HG03039 (cell line): ENCODE measurements around the gene ZNF684.
"Not testable (repeated sequence)": the region's sequence is repeated elsewhere in the genome, so short reads cannot be mapped to it uniquely, and the experiment has no call there.

Experiments used
- ATAC-seq: cut with Tn5 transposase; IDR thresholded peaks from one replicate; pipeline ENCODE4 v1.9.1; 2021; ENCODE audit warnings: mild to moderate bottlenecking, moderate library complexity; ENCODE audit not compliant: unreplicated experiment

ZNF684 gene

DNA sequence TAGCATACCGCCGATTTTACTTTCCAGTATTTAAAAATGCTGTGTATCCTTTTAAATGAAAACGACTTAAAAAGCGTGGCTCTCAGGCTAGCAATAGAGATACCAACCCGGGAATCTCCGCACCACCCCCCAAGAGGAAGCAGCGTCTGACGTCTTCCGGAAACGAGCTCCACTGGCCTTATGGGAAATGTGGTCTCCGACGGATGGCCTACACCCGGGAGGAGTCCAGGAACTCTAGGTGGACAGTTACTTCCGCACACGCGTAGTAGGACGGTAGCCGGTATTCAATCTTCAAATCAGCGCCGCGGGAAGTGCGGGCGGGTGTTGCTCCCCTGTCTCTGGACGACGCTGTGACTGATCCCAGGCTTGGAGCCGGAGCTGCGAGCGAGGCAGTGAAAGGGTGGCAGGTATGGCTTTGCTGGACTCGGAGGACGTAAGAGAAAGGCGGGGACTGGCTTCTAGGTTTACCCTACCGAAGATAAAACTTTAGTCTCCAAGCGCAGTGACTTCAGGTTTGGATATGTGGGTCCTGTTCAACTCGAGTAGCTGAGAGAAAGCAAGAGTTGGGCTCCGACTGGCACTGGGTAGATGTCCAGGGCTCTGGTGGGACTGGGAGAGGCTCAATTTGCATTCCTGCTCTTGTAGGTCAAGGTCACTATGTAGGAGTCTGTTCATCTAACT lies at the start of gene ZNF684:
Gene ZNF684, plus strand, starts transcription at position 257 of the 681 bp plus-strand sequence. CDS start 1,530 bp downstream, outside the sequence.
- peak; percentile 90 for ATAC-seq

DNA sequence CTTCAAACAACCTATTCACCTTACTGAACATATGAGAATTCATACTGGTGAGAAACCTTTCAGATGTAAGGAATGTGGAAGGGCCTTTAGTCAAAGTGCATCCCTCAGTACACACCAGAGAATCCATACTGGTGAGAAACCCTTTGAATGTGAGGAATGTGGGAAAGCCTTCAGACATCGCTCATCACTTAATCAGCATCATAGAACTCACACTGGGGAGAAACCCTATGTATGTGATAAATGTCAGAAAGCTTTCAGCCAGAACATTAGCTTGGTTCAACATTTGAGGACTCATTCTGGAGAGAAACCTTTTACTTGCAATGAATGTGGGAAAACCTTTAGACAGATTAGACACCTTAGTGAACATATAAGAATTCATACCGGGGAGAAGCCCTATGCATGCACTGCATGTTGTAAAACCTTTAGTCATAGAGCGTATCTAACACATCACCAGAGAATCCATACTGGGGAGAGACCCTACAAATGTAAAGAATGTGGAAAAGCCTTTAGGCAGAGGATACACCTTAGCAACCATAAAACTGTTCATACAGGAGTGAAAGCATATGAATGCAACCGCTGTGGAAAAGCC lies 36.0 kb upstream of the ZNF684 start:
- no peak for ATAC-seq

DNA sequence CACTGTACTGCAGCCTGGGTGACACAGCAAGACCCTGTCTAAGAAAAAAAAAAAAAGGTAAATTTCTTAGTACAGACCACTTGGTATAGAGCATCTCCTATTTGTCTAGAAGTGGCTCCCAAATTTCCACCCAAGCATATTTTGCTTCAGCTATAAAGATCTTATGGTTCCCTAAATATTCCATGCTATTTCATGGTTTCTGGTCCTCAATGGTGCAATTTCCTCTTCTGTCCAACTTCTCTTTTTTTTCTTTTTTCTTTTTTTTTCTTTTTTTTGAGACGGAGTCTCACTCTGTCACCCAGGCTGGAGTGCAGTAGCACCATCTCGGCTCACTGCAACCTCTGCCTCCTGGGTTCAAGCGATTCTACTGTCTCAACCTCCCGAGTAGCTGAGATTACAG lies 28.8 kb upstream of the ZNF684 start:
- ATAC-seq, result not testable (repeated sequence)

DNA sequence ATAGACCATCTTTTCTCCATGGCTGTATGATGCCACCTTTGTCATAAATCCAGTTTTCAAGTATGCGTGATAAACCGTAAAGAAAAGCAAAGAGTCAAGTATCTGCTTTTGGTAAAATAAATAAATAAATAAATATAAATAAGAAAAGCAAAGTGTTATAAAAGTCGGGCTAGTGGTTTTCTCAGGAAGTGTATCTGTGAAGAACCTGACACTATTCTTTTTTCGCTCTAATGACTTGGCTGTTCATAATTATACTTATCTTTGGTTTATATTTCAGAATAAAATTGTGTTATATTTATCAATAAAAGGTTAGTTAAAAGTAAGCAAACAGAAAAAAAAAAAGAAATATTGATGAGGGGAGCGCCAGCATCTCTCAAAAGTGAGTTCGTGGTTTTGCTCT lies 23.5 kb upstream of the ZNF684 start:
- ATAC-seq, result no peak

DNA sequence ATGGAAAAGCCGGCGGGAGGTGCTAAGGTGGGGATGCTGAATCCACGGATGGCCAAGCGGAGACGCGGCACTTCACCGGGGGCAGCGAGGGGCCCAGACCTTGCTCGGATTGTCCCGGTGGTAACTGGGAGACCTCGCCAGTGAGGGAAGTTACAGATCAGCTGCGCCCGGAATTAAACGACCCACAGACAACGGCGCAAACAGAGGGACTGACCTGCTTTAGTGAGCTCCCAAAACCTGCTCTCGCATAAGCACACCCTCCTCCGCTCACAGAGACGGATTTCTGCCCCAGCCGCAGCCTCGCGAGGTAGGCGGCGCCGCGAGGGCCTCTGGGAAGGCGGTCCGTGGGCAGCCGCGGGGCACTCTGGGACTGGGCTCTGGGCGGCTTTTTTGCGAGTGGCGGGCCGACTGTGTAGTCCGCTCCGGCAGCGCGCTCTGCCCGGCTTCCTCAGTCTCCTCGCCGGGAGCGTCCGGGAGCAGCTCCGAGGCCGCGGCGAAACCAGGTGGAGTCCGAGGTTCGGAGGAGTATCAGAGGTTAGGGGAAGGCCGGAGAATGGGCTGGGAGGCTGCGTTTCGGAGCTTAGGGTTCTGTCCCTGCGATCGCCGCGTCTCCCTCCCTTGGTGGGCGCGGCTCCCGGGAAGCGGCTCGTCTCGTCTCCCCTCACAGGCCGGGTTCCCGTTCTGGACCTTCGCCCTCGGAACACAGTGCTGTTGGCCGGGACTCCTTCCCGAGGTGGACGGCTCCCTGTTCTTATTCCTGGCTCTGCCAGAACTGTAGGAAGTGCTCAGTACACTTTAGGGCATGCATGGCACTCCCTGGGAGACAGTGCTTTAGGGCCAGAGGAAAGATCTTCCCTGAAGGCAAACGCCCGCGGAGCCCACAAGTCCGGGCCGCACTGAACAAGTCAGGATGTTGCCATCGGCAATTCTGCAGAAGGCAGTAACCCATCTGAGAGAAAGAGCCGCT lies 22.8 kb upstream of the ZNF684 start, which contains the start of gene EXO5:
Gene EXO5, plus strand, starts transcription at position 393 of the 967 bp plus-strand sequence. CDS start 5,778 bp downstream, outside the sequence.
- peak; percentile 82 for ATAC-seq

DNA sequence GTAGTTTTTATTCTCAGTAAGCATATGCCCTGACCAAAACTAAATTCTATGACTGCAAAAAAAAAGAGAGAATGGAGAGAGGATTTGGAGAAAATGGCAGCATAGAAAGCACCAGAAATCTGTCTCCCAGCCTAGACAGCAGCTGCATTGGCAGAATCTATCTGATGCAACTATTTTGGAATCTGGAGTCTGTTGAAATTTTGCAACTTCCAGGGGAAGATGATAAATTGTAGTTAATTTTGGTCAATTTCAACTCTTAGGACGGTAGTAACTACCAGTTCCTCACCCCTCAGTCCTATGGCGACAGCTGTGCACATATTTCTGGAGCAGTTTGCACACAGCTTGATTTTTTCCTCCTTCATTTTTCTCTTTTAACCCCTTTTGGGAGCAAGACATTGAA lies 11.9 kb upstream of the ZNF684 start:
- no peak for ATAC-seq

DNA sequence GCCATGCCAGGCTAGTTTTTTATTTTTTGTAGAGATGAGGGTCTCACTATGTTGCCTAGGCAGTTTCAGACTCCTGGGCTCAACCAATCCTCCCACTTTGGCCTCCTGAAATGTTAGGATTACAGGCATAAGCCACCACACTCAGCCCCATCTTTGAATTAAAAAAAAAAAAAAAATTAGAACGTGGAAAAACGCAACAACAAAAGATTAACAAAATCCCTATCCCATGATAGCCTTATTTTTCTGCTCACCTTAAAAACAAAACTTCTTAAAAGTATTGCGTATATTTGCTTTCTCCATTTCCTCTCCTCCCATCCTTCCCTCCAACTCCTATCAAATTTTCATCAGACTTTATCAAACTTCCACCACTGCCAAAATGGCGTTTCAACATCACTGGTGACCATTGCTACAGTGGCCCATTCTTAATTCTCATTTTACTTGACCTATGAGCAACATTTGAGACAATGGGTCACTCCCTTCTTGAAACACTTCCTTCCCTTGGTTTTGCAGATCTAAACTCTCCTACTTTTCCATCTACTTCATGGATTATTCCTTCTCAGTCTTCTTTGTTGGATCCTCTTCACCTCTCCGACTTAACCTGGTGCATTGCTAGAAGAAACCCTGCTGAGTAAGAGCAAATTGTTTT lies 579 bp upstream of the ZNF684 start:
- no peak for ATAC-seq

DNA sequence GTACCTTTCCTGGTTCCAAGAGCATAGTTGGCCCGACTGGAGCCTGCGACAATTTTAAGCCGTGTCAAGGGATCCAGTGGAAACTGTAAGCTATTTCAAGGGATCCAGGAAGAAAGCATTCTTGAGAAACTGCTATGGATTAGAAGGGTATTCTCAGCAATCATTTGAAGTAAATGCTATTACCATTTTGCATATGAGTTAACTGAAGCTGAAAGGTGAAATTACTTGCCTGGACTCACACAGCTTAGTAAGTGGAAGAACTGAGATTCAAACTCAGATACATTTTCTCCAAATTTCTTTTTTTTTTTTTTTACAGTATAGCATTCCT lies 589 bp downstream of the ZNF684 start:
- ATAC-seq, result no peak

DNA sequence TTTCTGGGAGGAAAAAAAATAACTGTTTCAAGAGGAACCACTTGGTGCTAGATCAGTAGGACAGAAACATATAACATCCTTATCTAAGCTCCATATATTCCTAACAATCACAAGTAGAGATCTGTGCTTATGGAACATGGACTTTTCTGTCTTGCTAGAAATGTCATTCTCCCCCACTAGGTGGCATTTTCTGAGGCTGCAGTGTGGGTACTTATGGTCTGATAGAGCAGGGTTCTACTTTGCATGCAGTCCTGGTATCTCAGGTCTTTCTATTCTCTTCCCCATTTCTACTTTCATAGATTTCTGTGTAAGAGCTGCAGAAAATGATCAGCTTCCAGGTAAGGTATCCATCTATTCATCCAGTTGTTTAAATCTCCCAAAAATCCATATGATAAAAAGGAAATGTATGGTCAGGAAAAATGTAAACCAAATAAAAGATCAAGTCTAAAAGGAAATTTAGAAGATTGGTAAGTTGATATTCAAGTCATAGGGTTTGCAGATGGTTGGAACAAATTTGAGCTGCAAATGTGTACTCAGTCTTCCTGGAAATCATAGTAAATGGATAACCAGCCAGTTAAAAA lies 1.5 kb downstream of the ZNF684 start:
- ATAC-seq, result no peak

DNA sequence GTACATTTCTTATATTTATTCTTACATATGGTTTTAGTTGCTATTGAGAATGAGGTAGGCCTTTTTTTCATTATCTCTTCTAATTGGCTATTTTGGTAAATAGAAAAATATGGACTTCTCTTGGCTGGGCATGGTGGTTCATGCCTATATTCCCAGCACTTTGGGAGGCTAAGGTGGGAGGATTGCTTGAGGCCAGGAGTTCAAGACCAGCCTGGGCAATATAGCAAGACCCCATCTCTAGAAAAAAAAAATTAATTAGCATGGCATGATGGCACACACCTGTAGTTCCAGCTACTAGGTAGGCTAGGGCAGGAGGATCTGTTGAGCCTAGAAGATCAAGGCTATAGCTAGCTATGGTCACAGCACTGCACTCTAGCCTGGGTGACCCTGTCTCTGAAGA lies 3.2 kb downstream of the ZNF684 start:
- ATAC-seq, result no peak

DNA sequence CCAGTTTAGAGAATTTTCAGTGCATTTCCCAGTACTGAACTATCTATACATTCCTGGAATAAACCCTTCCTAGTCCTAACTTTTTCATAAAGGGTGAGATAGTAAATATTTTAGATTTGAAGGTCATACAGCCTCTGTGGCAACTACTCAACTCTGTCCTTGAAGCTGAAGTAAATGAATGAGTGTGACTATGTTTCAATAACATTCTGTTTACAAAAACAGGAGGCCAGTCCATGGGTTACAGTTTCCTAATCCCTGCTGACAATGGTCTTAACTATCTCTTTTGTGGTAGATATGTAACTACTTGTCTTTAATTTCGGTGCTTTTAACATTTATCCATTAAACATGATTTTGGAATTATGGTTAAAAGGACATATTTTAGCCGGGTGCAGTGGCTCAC lies 4.3 kb downstream of the ZNF684 start:
- no peak for ATAC-seq

DNA sequence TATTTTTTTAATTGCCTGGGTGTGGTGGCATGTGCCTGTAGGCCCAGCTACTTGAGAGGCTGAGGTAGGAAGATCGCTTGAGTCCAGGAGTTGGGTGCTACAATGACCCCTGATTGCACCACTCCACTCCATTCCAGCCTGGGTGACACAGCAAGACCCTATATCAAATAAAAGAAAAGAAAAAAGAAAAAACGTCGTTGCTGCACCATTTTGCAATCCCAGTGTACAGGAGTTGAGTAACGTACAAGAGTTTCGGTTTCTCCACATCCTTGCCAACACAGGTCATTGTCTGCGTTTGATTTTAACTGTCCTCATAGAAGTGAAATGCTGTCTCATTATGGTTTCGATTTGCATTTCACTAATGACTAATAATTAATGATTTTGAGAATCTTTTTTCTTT lies 7.9 kb downstream of the ZNF684 start:
- ATAC-seq, result no peak

DNA sequence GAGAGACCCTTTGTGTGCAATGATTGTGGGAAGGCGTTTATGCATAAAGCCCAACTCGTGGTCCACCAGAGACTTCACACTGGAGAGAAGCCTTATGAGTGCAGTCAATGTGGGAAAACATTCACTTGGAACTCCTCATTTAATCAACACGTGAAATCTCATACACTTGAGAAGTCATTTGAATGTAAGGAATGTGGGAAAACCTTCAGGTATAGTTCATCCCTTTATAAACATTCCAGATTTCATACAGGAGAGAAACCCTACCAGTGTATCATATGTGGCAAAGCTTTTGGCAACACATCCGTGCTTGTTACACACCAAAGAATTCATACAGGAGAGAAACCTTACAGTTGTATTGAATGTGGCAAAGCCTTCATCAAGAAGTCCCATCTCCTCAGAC lies 15.5 kb downstream of the ZNF684 start:
- ATAC-seq, result no peak

DNA sequence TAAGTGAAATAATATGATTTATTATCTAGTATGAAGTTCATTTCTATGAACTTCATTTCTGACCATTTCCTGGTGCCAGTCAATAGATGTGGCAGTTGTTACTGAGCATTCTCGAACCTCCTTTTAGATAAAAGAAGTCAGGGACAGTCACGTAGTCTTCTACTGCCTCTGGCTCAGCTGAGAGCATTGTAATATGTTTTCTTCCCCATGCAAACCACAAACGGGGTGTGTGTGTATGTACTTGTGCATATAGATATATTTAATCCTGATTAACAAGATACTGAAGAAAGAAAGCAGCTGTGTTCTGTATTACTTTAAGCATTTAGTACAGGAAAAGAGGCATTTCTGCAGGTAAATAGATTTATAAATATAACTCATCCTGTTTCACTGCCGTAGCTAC lies 21.6 kb downstream of the ZNF684 start:
- ATAC-seq, result no peak

DNA sequence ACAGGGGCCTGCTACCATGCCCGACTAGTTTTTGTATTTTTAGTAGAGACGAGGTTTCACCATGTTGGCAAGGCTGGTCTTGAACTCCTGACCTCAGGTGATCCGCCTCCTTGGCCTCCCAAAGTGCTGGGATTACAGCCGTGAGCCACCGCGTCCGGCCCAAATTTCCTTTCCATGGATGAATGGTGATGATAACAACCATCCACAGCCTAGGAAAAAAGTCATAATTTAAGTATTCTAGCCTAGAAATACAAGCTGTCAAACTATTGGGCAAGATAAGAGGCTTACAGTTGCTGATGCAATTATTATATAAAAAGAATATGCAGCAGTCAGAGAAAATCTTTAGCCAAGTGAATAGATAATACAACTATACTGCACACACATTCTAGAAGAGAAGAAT lies 23.4 kb downstream of the ZNF684 start:
- not testable (repeated sequence) for ATAC-seq

DNA sequence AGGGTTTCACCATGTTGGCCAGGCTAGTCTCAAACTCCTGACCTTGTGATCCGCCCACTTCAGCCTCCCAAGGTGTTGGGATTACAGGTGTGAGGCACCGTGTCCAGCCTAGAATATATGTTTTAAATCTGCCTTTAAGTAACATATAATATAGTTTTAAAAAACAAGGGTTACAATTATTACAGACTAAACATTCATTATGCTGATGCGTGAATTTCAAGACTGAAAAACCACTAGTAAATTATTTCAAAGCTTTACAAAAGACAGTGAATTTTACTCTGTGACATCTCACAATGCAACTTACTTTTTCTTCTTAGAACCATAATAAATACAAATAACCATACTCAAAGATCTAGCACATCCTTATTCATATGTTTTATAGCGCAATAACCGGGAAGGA lies 24.7 kb downstream of the ZNF684 start:
- ATAC-seq, result no peak

DNA sequence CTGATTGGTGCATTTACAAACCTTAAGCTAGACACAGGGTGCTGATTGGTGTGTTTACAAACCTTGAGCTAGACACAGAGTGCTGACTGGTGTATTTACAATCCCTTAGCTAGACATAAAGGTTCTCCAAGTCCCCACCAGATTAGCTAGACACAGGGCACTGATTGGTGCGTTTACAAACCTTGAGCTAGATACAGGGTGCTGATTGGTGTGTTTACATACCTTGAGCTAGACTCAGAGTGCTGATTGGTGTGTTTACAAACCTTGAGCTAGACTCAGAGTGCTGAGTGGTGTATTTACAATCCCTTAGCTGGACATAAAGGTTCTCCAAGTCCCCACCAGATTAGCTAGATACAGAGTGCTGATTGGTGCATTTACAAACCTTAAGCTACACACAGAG lies 26.8 kb downstream of the ZNF684 start:
- ATAC-seq, result not testable (repeated sequence)

DNA sequence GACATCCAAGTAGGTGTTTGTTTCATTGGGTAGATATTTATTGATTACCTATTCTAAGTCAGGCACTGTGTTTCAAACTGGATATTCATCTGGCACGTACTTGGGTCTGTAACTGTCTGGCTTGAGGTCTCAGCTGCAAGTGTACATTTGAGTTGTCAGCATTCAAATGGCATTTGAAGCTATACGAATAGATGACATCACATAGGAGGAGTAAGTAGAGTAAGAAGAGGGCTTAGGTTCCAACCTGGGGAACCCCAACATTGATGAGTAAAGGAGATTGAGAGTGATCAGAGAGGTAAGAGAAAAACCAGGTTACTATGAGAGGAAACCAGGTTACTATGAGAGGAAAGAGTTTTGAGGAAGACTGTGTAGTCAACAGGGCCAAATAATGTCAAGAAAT lies 30.7 kb downstream of the ZNF684 start:
- ATAC-seq, result no peak

DNA sequence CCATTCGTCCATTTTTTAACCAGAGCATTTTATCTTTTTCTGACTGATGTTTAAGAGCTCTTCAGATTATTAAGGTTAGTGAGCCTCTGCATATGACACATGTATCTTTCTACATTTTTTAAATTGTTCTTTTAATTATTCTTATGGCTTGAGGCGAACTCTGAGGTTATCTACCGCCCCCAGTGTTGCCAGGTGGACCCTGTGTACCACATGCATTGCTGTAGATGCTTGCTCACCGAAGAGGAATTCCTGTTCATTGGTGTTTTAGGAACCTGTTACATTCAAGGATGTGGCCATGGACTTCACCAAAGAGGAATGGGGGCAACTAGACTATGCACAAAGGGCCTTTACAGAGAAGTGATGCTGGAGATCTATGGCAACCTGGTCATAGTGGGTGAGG lies 31.8 kb downstream of the ZNF684 start:
- no peak for ATAC-seq

DNA sequence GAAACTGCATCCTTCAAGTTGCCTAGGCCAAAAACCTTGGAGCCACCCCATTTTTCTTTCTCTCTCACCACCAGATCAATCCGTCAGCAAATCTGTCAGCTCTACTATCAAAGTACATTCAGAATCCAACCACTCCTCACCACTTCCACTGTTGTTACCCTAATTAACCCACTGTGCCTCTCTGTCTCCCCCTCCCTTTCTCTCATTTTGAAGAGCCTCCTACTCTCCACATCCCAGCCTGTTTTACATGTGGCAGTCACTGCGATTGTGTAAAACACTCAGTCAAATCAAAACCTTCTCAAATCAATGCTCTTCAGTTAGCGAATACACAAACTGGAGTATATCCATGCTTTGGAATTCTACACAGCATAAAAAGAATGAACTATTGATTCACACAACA lies 33.1 kb downstream of the ZNF684 start:
- no peak for ATAC-seq

DNA sequence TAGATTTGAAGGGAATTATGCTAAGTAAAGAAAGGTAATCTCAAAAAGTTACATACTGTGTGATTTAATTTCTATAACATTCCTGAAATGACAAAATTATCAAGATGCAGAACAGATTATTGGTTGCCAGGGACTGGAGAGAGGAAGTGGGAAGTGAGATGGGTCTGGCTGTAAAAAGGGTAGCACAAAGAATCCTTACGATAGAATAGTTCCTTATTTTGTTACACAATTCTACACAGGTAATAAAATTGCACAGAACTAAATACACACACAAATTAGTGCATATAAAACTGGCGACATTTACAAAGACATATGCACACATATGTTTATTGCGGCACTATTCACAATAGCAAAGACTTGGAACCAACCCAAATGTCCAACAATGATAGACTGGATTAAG lies 33.5 kb downstream of the ZNF684 start:
- no peak for ATAC-seq
